ENCODE measurements around the gene PROCR. TPM values are rescaled to one million over a fixed set of nuclear protein-coding genes. Genes with fewer than 3 reads are reported as not detected.

Gene PROCR
- total and polyA plus RNA-seq, 10 of the 15 experiments (the other 5 are each of a cell fraction or from before 2014, with no cell fraction given) = 0.12 to 0.78 (median 0.35) TPM; not detected in 2

DNA sequence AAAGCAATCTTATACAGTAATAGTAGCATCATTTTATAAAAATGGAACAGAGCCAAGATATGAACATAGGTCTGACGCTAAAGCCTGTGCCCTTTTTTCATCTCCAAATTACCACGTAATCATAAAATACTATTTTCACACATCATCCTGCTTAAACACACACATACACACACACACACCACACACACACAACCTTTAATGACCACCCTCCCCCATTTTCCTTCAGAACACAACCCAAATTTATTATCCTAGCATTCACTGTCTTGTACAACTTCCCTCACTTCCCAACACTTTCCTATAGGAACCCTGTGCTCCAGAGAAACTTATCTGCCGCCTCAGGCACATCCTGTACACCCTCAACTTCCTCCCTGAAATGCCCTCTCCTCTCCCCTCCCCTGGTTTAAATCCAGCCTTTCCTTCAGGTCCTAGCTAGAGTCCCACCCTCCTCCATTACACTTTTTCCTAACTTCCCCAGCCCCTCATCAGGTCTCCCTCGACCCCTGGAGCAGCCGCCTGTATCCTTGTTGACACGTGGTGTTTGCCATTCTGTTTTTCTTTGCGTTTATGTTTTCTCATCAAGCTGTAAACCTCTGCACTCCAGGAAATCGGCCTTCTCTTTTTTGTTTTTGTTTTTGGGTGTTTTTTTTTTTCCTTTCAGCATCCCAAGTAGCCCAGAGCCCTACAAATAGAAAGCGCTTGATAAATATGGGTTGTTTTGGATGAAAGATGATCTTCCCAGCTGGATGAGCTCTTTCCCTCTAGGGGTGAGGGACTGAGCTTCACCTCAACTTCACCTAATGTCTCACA is 53.6 kb downstream of the PROCR start:
- Histone ChIP-seq H3K9ac (ENCODE audit: control insufficient read depth, insufficient read depth, low read length) (no peak overlapping the region), H3K36me3 (ENCODE audit: control insufficient read depth in 2 of 2, insufficient read depth in 2 of 2, low read length in 1 of 2) (no peaks in the 10 kb centered on the region), H3K4me1 (ENCODE audit: control insufficient read depth, insufficient read depth, low read length) (no peaks in the 10 kb centered on the region), H3K27me3 (replicated peaks in 1 of 2; ENCODE audit: control insufficient read depth in 2 of 2, insufficient read depth in 2 of 2, low read length in 1 of 2) (peaks cover 5 to 22% of the 10 kb centered on the region in 2 experiments), H3K4me2 (ENCODE audit: control insufficient read depth, insufficient read depth) (no peak overlapping the region), H2AFZ (ENCODE audit: control insufficient read depth, low read depth, low read length) (no peak overlapping the region), H3K27ac (ENCODE audit: control insufficient read depth, insufficient read depth) (no peak overlapping the region), H3K9me3 (replicated peaks; ENCODE audit: control insufficient read depth, insufficient read depth, low read length) (no peaks in the 10 kb centered on the region), H4K20me1 (ENCODE audit: control insufficient read depth, insufficient read depth) (no peaks in the 10 kb centered on the region), H3K79me2 (ENCODE audit: control insufficient read depth, insufficient read depth, low read length) (no peaks in the 10 kb centered on the region), H3K4me3 (no peak overlapping the region)
- RAD21 ChIA-PET (ENCODE audit: unreplicated experiment) = no interaction called here
- no TSS peak for BruUV-seq (replicated peaks)
- ATAC-seq (no peak), DNase-seq (ENCODE audit: low read depth, low spot score) (no peak), FAIRE-seq (no peak)
- intact Hi-C loops (cut with micrococcal nuclease; ENCODE audit: unreplicated experiment) = no loop called here
- 20% methylated on average over 9 of the region's 9 CpGs for WGBS (ENCODE audit: insufficient coverage, insufficient replicate concordance, low lambda C conversion rate, missing lambda C conversion rate)
- TF ChIP-seq MYC (IDR thresholded peaks at IDR 0.05; ENCODE audit: insufficient read depth, insufficient read length, insufficient replicate concordance, low read length, severe bottlenecking) (no peak), ATF3 (IDR thresholded peaks at IDR 0.05; ENCODE audit: borderline replicate concordance, extremely low read depth, low read depth, low read length) (no peak), BRCA1 (IDR thresholded peaks at IDR 0.05; ENCODE audit: low read depth, low read length) (no peak), SMARCA5 (IDR thresholded peaks at IDR 0.05) (no peak)
- POLR2A ChIA-PET = no interaction called here
- SMC1A ChIA-PET (ENCODE audit: uncharacterized antibody, unreplicated experiment) = no interaction called here
- in situ Hi-C loops (cut with MboI) = no loop called here
- CTCF ChIA-PET = no interaction called here

Data from GM12878 (cell line).